Fibroblast of skin of scalp (primary cell): ENCODE results near the gene ABLIM2.

Experiments
- DNase-seq: peaks from one replicate; pipeline ENCODE4 v3.0.0-alpha.2; 2013

The ABLIM2 gene

GRCh38 chr4:8192748-8193738, 34.4 kb upstream of the ABLIM2 start:
- peak; percentile 40 for DNase-seq

DNA sequence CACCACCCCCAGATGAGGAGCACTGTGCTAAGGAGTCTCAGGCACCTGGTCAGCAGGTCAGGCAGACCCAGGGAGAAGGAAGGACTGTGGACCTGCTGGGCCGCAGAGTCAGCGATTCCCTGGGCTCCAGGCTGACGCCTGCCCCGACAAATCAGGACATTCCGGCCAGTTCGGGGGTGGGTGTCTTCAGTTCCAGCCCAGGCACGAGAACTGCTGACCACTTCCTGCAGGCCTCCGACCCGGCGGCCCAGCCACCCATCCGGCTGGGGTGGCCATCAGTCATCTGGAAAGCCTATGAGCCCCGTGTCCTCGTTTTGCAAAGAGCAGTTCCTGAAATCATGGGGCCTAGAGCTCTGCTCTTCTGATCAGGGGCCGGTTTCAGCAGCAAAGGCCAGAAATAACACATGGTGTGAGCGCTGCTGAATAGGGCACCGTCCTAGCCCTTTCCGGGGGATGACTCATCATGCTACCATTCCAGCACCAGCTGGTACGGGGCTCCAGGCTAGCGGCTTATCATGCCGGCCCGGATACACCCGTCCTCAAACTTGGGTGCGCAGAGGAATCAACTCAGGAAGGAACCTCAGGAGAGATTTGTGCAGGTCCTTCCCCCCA, 32.6 kb upstream of the ABLIM2 start:
- DNase-seq = no peak

GRCh38 chr4:8189551-8190466, 31.2 kb upstream of the ABLIM2 start:
- no peak for DNase-seq

GRCh38 chr4:8188743-8189550, 30.3 kb upstream of the ABLIM2 start:
- no peak for DNase-seq

DNA sequence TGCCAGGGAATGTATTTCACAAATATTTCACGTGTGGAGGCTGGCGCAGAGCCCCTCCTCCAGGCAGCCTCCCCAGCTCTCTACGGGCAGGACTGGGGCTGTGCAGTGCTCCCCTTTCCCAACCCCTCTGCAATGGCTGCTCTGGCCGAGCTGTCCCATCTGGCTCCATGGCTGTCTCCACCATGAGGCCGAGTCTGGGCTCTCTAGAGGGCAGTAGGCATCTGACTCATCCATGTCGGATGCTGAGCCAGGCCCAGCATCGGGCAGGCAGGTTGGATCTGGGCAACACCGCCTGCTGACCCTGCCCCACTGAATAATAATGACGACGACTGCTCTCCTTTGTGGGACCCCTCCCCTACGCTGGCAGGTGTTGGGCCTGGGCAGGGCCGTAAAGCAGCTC, 29.5 kb upstream of the ABLIM2 start:
- no peak for DNase-seq

DNA sequence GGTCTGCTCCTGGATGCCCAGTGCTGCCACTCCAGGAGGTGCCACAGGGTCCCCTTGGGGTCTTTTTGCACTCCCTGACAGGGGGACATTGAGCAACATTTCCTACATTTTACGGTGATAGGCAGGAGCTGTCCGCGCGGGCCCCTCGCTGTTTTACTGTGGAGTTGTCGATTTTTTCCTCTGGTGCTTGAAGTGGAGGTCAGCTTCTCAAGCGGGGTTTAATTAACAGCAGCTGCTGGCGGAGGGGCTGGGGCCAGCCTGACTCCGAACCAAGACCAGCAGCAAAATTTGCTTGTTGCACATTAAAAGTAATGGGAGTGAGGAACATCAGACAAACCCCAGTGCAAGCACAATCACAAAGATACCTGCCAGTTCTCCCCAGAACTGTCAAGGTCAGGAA, 27.3 kb upstream of the ABLIM2 start:
- no peak for DNase-seq

DNA sequence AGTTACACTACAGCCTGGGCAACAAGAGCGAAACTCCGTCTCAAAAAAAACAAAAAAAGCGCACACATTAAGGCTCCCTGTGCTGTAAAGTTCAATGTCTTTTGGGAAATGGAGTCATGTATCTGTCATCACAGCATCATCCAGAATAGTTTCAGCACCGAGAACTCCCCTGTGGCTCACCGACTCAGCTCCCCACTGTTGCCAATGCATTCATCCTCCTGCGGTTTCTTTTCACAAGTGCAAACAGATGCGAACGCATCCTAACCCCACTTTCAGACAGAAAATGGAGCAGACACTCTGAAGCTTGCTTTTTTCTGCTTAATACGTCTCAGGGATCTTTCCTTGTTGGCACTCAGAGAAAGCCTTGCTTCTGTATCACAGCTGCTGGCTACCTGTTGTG, 26.7 kb upstream of the ABLIM2 start:
- peak; percentile 89 for DNase-seq

GRCh38 chr4:8184061-8184460, 25.4 kb upstream of the ABLIM2 start:
- no peak for DNase-seq

DNA sequence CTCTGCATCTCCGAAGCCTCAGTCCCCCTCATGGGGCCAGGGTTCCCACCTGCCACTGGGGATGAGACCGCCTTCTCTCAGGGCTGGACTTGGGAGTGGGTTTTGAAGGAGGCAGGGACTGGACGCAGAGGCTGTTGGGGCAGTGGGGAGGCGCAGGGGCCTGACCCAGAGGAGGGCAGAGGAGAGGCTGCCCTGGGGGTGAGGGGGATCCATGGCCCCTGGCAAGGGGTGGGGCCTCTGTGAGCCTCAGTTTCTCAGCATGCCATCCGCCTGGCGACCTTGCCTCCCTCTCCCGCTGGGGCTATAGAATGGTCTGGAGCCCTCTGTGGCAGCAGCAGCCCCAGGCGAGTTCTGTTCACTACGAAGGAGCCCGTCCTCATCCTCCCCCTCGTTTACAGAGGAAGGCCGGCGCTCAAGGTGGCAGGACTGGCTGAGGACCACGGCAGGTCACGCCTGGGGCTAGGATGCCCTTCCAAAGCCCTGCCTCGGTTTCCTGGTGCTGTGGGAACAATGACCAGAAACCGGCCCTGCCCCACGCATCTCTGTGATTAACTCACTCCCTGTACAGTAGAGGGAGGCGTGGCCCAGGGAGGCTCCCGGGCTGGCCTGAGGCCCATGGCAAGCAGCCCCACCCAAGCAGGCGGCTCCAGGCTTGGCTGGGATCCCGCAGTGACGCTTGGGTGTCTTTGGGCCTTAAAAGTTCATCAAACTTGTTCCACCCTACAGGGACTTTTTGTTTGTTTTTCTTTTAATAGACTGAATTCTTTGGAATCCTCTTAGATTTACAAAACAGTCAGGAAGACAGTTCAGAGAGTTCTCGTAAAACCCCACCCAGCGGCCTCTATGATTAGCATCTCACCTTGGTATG, 24.5 kb upstream of the ABLIM2 start:
- peak; percentile 78 for DNase-seq

DNA sequence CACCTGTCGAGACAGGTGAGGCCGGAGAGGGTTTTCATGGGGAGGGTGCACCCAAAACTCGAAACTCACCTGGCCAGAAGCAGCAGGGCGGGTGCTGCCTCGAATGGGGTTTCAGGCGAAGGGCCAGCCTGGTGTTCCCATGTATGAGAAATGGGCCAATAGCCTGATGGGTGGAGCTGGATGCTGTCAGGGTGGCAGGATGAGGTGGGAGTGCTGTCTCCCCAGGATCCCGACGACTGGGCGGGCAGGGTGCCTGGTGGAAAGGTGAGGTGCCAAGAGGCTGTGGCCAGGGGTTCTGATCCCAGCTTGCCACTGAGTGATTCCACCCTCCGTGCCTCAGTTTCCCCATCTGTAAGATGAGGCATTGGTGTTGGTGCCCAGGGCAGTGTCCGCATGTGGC, 23.7 kb upstream of the ABLIM2 start:
- no peak for DNase-seq

DNA sequence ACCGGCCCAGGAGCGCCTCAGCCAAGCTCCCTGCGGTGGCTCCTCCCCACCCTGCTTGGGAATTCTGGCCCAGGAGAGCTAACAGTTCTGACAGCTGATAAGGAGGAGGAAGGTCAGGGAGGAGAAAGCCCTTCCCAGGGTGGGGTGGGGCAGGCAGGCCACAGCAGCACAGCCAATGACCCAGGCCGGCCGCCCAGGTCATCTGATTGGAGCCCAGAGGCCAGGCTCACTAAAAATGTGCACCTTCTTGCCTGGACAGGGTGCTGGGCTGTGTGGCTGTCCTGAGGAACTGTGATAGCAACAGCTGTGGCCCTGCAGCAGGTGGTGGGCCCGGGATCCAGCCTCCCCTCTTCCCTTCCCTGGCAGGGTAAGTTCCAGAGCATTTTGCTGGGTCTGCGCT, 23.2 kb upstream of the ABLIM2 start:
- no peak for DNase-seq

- no peak for DNase-seq
These were observed 22.5 kb upstream of the ABLIM2 start for GRCh38 chr4:8181119-8181518.

- no peak for DNase-seq
These were observed 21.9 kb upstream of the ABLIM2 start for GRCh38 chr4:8180310-8181093.

GRCh38 chr4:8179771-8180170, 21.2 kb upstream of the ABLIM2 start:
- no peak for DNase-seq

DNA sequence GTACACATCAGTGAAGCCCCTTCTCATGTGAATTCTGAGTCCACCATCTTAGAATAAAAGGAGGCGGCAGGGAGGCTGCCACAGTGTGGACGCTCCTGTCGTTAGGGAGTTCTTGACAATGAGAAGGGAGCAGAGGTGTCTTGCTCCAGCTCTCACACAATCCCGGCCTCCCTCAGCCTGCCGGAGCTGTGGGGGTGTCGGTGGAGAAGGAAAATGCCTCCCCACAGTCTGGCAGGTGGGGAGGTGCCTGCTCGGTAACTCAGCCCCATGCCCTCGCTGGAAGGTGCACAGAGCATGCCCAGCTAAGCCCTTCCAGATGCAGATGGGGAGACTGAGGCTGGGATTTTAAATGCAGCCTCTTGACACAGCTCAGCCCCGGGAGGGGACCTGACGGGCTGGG, 20.5 kb upstream of the ABLIM2 start:
- no peak for DNase-seq

DNA sequence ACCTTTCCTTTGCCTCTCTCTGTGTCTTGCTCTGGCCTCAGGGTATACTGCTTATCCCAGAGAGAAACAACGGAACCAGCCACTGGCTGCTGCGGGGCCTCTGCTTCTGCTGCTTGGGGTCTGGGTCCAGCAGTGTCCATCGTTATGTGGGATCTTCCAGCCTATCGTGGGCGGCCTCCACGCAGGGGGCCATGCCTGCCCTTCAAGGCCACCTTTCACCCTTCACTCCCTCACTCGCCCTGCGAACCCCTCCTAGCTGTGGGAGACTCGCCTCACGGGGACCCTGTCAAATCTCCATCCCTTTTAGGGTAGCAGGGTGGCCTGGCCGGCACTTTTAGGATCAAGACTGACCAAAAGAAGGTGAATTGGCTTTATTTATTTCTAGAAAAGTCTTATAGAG, 19.3 kb upstream of the ABLIM2 start:
- DNase-seq = no peak

DNA sequence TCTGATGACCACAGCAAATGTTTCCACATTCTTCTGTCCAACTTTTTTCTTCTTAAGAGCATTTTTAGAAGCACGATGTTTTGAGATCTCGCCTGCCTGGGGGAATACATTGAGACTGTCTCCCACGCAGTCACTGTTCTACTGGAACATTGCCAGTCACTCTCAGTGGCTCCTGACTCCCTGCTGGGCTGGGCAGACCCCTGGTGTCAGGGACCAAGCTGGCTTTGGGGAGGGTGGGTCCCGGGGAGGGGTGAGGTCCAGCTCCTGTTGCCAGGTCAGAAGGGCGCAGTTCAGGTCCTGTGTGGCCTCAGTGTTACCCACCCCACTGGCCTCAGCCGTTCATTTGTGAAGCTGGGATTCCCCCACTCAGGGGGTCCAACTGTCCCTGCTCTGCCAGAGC, 18.9 kb upstream of the ABLIM2 start:
- no peak for DNase-seq

DNA sequence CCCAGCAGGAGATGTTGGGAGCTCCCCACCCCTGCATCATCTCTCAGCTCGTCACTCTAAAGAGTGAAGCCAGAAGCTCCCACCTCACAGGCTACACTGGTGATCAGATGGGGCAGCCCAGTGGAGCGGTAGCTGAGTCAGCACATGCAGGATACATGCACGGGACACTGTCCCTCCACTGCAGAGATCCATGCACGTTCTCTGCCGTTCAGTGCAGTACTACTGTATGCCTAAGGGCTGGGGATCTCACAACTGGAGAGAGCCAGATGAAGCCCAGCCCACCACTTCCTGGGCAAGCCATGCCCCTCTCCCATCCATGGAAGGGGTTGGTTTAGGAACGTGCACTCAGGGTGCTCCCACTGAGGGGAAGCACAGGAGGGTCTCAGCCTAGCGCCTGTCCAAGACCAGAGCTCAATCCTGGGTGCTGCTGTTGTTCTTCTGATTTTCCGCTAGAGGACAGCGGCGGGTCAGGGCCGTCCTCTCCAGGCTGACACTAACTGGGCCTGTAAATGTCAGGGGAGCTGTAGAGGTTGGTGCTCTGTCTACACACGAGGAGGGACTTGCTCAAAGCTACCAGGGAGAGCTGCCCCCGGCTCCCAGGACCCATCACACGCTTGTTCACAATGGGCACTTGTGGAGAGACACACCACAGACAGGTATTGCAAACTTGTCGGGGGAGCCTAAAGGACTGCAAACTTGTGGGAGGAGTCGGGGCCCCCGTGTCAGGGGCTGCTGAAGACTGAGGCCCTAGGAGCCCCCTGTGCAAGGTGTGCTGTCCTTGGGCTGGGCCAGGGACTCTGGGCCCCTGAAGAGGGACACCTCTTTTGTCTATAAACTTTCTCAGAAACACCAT, 18.2 kb upstream of the ABLIM2 start:
- DNase-seq = peak; percentile 52

- no peak for DNase-seq
These were observed 17.1 kb upstream of the ABLIM2 start for GRCh38 chr4:8175686-8176085.
